Adipocyte (in vitro differentiated cells): ENCODE results near the gene ASH1L.
"Not testable (repeated sequence)": the region's sequence is repeated elsewhere in the genome, so short reads cannot be mapped to it uniquely, and the experiment has no call there.

Experiments
- DNase-seq: peaks from one replicate; pipeline ENCODE4 v3.0.0-alpha.2; 2015; ENCODE audit warnings: low read depth
- H3K27me3 ChIP-seq: replicated peaks from 2 replicates; pipeline ENCODE4 v1.7.0; 2013; ENCODE audit warnings: mild to moderate bottlenecking, low read length, moderate library complexity; ENCODE audit not compliant: control insufficient read depth, insufficient read depth
- H3K36me3 ChIP-seq: 2 replicates; pipeline ENCODE4 v1.7.0; 2013; ENCODE audit warnings: low read length, mild to moderate bottlenecking, moderate library complexity; ENCODE audit not compliant: control insufficient read depth, insufficient read depth, severe bottlenecking
- H3K4me1 ChIP-seq: 2 replicates; pipeline ENCODE4 v1.7.0; 2013; ENCODE audit warnings: mild to moderate bottlenecking, low read length, moderate library complexity; ENCODE audit not compliant: control insufficient read depth, insufficient read depth
- H3K4me3 ChIP-seq: 2 replicates; pipeline ENCODE4 v1.7.0; 2013; ENCODE audit warnings: mild to moderate bottlenecking, low read length, moderate library complexity
- H3K9ac ChIP-seq: 2 replicates; pipeline ENCODE4 v1.7.0; 2013; ENCODE audit warnings: mild to moderate bottlenecking, low read length, moderate library complexity
- H3K9me3 ChIP-seq: 2 replicates; pipeline ENCODE4 v1.7.0; 2013; ENCODE audit warnings: mild to moderate bottlenecking, low read length, moderate library complexity; ENCODE audit not compliant: control insufficient read depth

Gene ASH1L

DNA sequence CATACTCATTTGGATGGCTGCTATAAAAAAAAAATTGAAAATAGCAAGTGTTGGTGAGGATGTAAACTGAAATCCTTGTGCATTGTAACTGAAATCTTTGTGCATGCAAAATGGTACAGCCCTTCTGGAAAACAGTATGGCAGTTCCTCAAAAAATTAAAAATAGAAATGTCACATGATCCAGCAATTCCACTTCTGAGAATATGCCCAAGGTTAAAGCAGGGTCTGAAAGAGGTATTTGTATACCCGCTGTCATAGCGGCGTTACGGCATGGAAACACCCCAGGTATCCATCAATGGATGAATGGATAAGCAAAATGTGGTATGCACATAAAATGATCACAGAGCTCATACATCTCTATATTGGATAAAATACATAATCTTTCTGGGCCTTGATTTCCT lies 125.2 kb downstream of the ASH1L start:
- Histone ChIP-seq H3K9me3 (no peaks in the 10 kb centered on the region), H3K4me3 (no peak overlapping the region), H3K4me1 (peaks cover 4% of the 10 kb centered on the region), H3K27me3 (no peaks in the 10 kb centered on the region), H3K9ac (no peak overlapping the region), H3K36me3 (peaks cover 33% of the 10 kb centered on the region)
- DNase-seq, result no peak

DNA sequence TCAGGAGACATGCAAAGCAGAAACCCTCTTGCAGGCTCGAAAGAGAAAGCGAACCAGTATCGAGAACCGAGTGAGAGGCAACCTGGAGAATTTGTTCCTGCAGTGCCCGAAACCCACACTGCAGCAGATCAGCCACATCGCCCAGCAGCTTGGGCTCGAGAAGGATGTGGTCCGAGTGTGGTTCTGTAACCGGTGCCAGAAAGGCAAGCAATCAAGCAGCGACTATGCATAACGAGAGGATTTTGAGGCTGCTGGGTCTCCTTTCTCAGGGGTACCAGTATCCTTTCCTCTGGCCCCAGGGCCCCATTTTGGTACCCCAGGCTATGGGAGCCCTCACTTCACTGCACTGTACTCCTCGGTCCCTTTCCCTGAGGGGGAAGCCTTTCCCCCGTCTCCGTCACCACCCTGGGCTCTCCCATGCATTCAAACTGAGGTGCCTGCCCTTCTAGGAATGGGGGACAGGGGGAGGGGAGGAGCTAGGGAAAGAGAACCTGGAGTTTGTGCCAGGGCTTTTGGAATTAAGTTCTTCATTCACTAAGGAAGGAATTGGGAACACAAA lies 128.7 kb downstream of the ASH1L start:
- H3K36me3 ChIP-seq, result peaks cover 40% of the 10 kb centered on the region
- not testable (repeated sequence) for H3K9ac ChIP-seq

DNA sequence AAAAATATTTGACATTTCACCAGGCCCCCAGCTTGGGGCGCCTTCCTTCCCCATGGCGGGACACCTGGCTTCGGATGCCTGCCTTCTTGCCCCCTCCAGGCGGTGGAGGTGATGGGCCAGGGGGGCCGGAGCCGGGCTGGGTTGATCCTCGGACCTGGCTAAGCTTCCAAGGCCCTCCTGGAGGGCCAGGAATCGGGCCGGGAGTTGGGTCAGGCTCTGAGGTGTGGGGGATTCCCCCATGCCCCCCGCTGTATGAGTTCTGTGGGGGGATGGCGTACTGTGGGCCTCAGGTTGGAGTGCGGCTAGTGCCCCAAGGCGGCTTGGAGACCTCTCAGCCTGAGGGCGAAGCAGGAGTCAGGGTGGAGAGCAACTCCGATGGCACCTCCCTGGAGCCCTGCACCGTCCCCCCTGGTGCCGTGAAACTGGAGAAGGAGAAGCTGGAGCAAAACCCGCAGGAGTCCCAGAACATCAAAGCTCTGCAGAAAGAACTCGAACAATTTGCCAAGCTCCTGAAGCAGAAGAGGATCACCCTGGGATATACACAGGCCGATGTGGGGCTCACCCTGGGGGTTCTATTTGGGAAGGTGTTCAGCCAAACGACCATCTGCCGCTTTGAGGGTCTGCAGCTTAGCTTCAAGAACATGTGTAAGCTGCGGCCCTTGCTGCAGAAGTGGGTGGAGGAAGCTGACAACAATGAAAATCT lies 129.3 kb downstream of the ASH1L start:
- not testable (repeated sequence) for H3K4me1 ChIP-seq, H3K4me3 ChIP-seq, H3K9ac ChIP-seq, H3K9me3 ChIP-seq, DNase-seq, H3K27me3 ChIP-seq
- H3K36me3 ChIP-seq, result peaks cover 34% of the 10 kb centered on the region

More for the DNA sequence above, 128.7 kb downstream of the ASH1L start:
- not testable (repeated sequence) for DNase-seq, H3K9me3 ChIP-seq, H3K4me1 ChIP-seq, H3K27me3 ChIP-seq, H3K4me3 ChIP-seq

DNA sequence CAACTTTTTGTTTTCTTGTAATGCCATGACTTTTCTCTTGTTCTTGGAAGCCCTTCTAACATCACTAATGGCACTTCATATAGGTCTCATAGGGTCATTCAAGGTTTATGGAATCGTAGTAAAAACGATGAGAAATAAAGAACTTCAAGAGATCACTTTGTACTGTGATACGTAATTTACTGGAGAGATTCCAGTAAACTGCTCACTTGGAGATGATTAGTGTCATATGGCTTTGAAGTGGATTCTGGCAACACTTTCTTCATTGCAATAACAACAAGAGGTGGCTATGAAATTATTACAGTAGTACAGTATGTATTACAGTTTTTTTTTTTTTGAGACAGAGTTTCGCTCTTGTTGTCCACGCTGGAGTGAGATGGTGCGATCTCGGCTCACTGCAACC lies 138.5 kb downstream of the ASH1L start:
- Histone ChIP-seq H3K4me3 (no peak overlapping the region), H3K9me3 (no peaks in the 10 kb centered on the region), H3K9ac (no peak overlapping the region), H3K4me1 (no peaks in the 10 kb centered on the region), H3K36me3 (peaks cover 4% of the 10 kb centered on the region), H3K27me3 (no peaks in the 10 kb centered on the region)
- no peak for DNase-seq

DNA sequence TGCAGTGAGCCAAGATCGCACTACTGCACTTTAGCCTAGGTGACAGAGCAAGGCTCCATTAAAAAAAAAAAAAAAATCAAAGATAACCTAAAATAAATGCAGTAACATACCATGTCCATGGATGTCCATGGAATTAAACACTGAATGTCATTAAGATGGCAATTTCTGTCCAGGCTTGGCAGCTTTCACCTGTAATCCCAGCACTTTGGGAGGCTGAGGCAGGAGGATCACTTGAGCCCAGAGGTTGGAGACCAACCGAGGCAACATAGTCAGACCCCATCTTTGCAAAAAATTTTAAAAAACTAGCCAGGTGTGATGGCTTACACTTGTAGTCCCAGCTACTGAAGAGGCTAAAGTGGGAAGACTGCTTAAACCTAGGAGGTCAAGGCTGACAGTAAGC lies 141.8 kb downstream of the ASH1L start:
- Histone ChIP-seq H3K9me3 (no peaks in the 10 kb centered on the region), H3K27me3 (no peaks in the 10 kb centered on the region), H3K9ac (no peak overlapping the region), H3K4me3 (no peak overlapping the region), H3K4me1 (no peaks in the 10 kb centered on the region), H3K36me3 (peaks cover 3% of the 10 kb centered on the region)
- no peak for DNase-seq

DNA sequence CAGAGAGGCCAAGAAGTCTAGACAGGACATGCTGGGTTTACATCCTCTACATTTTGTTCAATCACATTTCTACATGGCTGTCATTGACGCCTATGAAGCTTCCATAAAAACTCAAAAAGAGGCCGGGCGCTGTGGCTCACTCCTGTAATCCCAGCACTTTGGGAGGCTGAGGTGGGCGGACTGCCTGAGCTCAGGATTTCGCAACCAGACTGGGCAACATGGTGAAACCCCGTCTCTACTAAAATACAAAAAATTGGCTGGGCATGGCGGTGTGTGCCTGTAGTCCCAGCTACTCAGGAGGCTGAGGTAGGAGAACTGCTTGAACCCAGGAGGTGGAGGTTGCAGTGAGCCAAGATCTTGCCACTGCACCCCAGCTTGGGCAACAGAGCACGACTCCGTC lies 150.8 kb downstream of the ASH1L start:
- H3K27me3 ChIP-seq, DNase-seq, H3K9me3 ChIP-seq, H3K4me1 ChIP-seq, H3K9ac ChIP-seq, H3K4me3 ChIP-seq: not testable (repeated sequence)
- peaks cover 24% of the 10 kb centered on the region for H3K36me3 ChIP-seq

DNA sequence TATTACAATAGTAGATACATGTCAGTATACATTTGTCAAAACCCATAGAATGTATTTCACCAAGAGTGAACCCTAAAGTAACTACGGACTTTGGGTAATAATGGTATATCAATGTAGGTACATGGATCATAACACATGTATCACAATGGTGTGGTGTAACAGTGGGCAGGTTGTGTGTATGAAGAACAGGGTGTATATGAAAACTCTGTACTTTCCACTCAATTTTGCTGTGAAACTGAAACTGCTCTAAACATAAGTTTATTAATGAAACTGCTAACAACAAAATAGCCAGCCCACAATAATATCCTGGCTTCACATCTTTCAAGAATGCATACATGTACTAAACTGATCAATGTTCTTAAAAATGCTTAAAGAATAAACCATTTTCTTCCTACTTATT lies 151.7 kb downstream of the ASH1L start:
- Histone ChIP-seq H3K36me3 (peaks cover 24% of the 10 kb centered on the region), H3K27me3 (no peaks in the 10 kb centered on the region), H3K9me3 (no peaks in the 10 kb centered on the region), H3K9ac (no peak overlapping the region), H3K4me1 (peaks cover 2% of the 10 kb centered on the region), H3K4me3 (no peak overlapping the region)
- DNase-seq, result no peak

DNA sequence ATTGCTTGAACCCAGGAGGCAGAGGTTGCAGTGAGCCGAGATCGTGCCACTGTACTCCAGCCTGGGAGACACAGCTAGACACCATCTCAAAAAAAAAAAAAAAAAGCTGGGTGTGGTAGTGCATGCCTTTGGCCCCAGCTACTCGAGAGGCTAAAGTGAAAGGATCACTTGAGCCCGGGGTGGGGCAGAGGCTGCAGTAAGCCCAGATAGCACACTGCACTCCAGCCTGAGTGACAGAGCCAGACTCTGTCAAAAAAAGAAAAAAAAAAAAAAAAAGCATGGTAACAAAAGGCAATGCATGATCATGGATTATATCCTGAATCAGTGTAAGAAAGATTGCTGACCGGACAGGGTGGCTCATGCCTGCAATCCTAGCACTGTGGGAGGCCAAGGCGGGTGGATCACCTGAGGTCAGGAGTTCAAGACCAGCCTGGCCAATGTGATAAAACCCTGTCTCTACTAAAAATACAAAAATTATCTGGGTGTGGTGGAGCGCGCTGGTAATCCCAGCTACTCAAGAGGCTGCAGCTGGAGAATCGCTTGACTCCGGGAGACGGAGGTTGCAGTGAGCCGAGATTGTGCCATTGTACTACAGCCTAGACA lies 165.6 kb downstream of the ASH1L start:
- H3K9ac ChIP-seq, result no peak overlapping the region
- no peak for DNase-seq
- H3K4me3 ChIP-seq, result no peak overlapping the region
- no peaks in the 10 kb centered on the region for H3K9me3 ChIP-seq
- peaks cover 42% of the 10 kb centered on the region for H3K36me3 ChIP-seq
- peaks cover 5% of the 10 kb centered on the region for H3K4me1 ChIP-seq
- no peaks in the 10 kb centered on the region for H3K27me3 ChIP-seq

DNA sequence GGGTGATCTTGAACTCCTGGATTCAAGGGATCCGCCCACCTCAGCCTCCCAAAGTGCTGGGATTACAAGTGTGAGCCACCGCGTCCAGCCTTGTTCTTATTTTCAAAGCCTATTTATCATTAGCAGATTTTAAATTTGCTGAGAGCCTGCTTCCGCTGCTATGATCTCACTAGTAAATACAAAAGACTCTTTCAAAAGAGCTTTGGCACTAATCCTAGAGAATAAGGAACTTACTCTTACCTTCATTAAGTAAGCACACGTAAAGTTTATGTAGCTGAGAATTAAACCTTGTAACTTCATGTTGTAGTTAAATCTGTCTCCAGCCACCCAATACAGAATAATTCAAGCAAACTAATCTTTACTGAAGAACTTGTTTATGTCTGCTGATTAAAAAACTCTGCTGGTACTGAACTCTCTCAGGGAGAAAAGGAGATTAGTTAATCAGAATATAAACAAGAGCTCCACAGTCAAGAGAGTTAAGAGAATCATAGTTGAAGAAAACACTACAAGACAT lies 169.6 kb downstream of the ASH1L start:
- Histone ChIP-seq H3K9me3 (no peaks in the 10 kb centered on the region), H3K36me3 (peaks cover 36% of the 10 kb centered on the region), H3K27me3 (no peaks in the 10 kb centered on the region), H3K9ac (no peak overlapping the region), H3K4me1 (peaks cover 5% of the 10 kb centered on the region), H3K4me3 (no peak overlapping the region)
- no peak for DNase-seq

DNA sequence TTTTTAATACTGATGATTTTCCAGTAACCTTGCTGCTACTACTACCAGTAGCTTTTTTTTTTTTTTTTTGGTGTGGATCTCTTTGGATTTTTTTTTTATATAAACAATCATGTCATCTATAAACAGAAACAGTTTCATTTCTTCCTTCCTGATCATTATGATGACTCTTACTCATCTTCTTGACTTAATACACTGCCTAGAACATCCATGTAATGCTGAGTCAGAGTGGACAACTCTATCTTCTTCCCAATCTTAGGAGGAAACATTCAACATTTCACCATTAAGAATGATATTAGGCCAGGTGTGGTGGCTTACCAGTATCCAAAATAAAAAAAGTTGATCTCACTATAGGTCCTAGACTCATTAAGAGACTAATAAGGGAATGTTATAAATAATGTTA lies 172.8 kb downstream of the ASH1L start:
- H3K36me3 ChIP-seq, result peaks cover 45% of the 10 kb centered on the region
- H3K4me3 ChIP-seq, result no peak overlapping the region
- peak; percentile 15 for DNase-seq
- no peak overlapping the region for H3K9ac ChIP-seq
- no peaks in the 10 kb centered on the region for H3K9me3 ChIP-seq
- H3K27me3 ChIP-seq, result no peaks in the 10 kb centered on the region
- H3K4me1 ChIP-seq, result no peaks in the 10 kb centered on the region

DNA sequence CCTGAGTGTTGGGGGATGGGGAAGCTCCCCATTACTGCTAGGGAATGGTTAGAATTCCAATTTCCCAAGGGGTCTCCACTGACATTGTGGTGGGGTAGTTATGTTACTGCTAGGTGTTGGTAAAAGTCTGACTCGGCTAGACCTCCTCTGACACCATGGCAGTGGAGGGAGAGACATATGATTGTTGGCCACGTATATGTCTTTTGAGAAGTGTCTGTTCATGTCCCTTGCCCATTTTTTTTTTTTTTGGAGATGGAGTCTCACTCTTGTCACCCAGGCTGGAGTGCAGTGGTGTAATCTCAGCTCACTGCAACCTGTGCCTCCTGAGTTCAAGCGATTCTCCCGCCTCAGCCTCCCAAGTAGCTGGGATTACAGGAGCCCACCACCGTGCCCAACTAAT lies 176.8 kb downstream of the ASH1L start:
- not testable (repeated sequence) for H3K9ac ChIP-seq, H3K4me3 ChIP-seq, DNase-seq, H3K27me3 ChIP-seq, H3K4me1 ChIP-seq, H3K9me3 ChIP-seq
- peaks cover 22% of the 10 kb centered on the region for H3K36me3 ChIP-seq
